ENCODE data around the gene BACE1-AS.
"Not testable (repeated sequence)": the region's sequence is repeated elsewhere in the genome, so short reads cannot be mapped to it uniquely, and the experiment has no call there.

BACE1-AS gene

DNA sequence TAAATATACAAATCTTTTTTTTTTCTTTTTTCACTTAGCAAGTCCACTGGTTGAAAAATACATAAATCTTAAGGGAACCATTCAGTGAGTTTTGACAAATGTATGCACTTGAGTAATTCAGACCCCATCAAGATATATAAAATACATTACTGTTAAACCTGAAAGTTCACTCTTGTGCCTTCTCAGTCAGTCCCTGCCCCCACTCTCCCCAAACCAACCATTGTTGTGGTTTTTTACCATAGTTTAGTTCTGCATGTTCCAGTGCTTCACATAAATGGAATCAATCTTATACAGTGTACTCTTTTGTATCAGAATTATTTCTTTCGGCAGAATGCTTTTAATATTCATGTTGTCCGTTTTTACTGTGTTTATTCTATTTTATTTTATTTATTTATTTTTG lies 32.6 kb upstream of the BACE1-AS start:
- in situ Hi-C loops (cut with HindIII; ENCODE audit: low sequenced_read_pairs), result no loop called here
- DNase-seq (ENCODE audit: low read depth, low spot score), result no peak
- no peak overlapping the region for H3K4me3 ChIP-seq (ENCODE audit: low read depth, low read length)
- TF ChIP-seq, protein P1, sequence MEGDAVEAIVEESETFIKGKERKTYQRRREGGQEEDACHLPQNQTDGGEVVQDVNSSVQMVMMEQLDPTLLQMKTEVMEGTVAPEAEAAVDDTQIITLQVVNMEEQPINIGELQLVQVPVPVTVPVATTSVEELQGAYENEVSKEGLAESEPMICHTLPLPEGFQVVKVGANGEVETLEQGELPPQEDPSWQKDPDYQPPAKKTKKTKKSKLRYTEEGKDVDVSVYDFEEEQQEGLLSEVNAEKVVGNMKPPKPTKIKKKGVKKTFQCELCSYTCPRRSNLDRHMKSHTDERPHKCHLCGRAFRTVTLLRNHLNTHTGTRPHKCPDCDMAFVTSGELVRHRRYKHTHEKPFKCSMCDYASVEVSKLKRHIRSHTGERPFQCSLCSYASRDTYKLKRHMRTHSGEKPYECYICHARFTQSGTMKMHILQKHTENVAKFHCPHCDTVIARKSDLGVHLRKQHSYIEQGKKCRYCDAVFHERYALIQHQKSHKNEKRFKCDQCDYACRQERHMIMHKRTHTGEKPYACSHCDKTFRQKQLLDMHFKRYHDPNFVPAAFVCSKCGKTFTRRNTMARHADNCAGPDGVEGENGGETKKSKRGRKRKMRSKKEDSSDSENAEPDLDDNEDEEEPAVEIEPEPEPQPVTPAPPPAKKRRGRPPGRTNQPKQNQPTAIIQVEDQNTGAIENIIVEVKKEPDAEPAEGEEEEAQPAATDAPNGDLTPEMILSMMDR (IDR thresholded peaks at IDR 0.05; ENCODE audit: low read depth, low read length), result no peak

DNA sequence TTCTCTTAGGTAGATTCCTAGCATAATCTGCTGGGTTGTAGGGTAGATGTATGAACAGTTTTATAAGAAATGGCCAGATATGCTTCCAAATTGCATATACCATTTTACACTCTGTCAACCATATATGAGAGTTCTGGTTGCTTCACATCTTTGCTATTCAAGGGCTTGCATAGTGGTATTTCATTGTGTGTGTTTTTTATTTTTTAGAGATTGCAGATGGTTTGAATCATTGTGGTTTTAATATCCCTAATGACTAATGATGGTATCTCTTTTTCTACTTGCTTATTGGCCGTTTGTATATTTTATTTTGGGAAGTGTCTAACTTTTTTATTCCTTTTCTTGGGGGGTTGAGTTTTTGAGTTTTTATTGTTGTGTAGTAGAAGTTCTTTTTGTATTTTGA lies 31.7 kb upstream of the BACE1-AS start:
- H3K4me3 ChIP-seq (ENCODE audit: low read depth, low read length), result no peak overlapping the region
- TF ChIP-seq, protein P1 (IDR thresholded peaks at IDR 0.05; ENCODE audit: low read depth, low read length), result no peak
- in situ Hi-C loops (cut with HindIII; ENCODE audit: low sequenced_read_pairs), result no loop called here
- peak; percentile 59 for DNase-seq (ENCODE audit: low read depth, low spot score)

DNA sequence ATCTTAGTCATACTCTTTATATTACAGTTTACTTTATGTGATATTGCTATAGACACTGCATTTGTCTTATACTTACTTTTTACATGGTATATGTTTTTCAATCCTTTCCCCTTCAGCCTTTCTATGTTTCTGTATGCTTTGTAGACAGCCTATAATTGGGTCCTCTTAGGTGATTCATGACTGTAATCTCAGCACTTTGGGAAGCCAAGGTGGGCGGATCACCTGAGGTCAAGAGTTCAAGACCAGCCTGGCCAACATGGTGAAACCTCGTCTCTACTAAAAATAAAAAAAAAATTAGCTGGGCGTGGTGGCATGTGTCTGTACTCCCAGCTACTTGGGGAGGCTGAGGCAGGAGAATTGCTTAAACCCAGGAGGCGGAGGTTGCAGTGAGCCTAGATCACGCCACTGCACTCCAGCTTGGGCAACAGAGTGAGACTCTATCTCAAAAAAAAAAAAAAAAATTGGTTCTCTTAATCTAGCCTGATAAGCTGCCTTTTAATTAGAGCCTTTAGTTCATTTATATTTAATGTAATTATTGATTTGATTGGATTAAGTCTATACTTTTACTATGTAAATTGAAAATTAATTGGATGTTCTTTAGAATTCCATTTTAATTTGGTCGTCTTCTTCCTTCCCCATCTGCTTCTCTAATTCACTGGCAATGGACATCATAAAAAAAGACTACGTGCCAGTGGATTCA lies 26.4 kb upstream of the BACE1-AS start:
- DNase-seq (ENCODE audit: low read depth, low spot score); H3K4me3 ChIP-seq (ENCODE audit: low read depth, low read length); in situ Hi-C loops (cut with HindIII; ENCODE audit: low sequenced_read_pairs): not testable (repeated sequence)

DNA sequence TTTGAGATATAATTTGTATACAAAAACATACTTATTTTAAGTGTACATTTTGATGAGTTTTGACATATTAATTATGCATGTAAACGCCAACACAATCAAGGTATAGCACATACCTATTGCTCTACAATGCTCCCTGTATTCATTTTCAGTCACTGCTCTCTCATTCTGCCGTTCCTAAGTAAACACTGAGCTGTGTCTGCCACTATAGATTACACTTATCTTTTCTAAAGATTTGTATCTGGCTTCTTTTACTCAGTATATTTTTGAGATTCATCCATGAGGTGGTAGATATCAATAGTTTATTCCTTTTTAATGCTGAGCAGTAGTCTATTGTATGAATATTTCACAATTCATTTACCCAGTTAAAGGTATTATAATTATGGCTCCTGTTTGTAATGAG lies 25.4 kb upstream of the BACE1-AS start:
- in situ Hi-C loops (cut with HindIII; ENCODE audit: low sequenced_read_pairs), result no loop called here
- TF ChIP-seq, protein P1 (IDR thresholded peaks at IDR 0.05; ENCODE audit: low read depth, low read length), result no peak
- DNase-seq (ENCODE audit: low read depth, low spot score), result no peak
- no peak overlapping the region for H3K4me3 ChIP-seq (ENCODE audit: low read depth, low read length)

DNA sequence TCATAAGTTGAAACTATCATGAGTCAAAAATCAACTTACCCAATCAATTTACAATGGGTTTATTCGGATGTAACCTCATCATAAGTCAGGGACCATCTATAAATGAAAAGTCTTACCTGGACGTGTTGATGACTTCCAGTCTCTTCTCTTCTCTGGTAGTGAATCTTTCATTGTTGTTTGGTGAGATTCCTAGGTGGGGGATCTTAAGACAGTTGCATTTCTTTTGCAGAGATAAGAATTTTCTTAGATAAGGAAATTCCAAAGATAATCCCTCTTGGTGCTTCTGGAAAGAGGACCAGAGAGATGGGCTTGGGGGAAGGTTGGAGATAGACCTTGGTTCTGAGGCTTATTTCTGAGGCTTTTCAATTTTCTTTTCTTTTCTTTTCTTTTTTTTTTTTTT lies 21.3 kb upstream of the BACE1-AS start:
- in situ Hi-C loops (cut with HindIII; ENCODE audit: low sequenced_read_pairs), result no loop called here
- no peak overlapping the region for H3K4me3 ChIP-seq (ENCODE audit: low read depth, low read length)
- DNase-seq (ENCODE audit: low read depth, low spot score), result no peak
- TF ChIP-seq, protein P1 (IDR thresholded peaks at IDR 0.05; ENCODE audit: low read depth, low read length), result no peak

DNA sequence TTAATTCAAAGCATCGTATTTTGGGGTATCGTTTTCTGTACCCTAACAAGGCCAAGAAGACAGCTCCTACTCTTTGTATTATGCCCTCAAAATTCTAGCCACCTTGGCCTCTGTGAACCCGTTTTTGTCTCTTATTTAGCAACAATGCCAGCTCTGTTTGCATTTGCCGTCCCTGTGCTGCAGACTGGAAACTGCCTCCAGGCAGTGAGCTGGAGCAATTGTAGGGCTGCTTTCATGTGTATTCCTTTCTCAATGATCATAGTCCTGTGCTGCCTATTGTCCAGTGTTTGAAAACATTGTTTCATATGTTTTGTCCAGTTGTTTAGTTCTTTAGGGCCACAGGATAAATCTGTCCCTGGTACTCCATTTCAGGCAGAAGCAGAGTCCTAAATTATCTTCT lies 19.9 kb upstream of the BACE1-AS start:
- in situ Hi-C loops (cut with HindIII; ENCODE audit: low sequenced_read_pairs), result no loop called here
- TF ChIP-seq, protein P1 (IDR thresholded peaks at IDR 0.05; ENCODE audit: low read depth, low read length), result no peak
- no peak for DNase-seq (ENCODE audit: low read depth, low spot score)
- no peak overlapping the region for H3K4me3 ChIP-seq (ENCODE audit: low read depth, low read length)

DNA sequence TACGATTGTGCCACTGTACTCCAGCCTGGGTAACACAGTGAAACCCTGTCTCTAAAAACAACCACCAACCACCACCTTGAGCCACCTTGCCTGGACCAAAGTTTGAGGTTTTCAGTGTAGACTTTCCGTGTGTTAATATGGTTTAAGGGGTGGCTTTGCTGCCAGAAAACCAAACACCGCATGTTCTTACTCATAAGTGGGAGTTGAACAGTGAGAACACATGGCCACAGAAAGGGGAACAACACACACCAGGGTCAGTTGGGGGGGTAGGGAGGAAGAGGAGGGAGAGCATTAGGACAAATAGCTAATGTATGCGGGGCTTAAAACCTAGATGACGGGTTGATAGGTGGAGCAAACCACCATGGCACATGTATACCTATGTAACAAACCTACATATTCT lies 19.0 kb upstream of the BACE1-AS start:
- in situ Hi-C loops (cut with HindIII; ENCODE audit: low sequenced_read_pairs); H3K4me3 ChIP-seq (ENCODE audit: low read depth, low read length); DNase-seq (ENCODE audit: low read depth, low spot score): not testable (repeated sequence)

All from astrocyte of the spinal cord (primary cell).